NCI-H146 treated with DMSO at 0.1 percent for 48 hours (cell line): Measurements from ENCODE around the gene NOS1.

ENCODE experiments used
- DNase-seq: peaks from one replicate; lab custom pipeline; 2025; ENCODE audit not compliant: unreplicated experiment; lab: John Stamatoyannopoulos, UW

Gene NOS1

DNA sequence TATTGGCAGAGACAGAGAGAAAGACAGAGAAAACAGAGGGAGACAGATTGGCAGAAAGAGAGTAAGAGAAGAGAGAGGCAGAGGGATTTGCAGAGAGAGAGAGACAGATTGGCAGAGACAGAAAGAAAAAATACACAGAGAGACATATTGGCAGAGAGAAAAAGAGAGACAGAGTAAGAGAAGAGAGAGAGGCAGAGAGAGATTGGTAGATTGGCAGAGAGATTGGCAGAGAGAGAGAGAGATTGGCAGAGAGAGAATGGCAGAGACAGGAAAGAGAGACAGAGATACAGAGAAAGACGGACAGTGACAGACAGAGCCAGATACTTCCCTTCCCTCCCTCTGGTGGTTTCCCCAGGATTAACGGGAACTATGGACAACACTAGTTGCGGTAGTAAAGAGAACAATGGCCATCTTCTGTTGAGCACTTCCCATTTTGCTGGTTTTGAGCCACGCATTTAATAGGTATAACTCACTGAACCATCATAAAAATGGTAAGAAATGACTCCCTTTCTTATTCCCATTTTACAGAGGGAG lies 2.6 kb upstream of the NOS1 start:
- DNase-seq: no peak

GRCh38 chr12:117363056-117363662 lies 1.7 kb upstream of the NOS1 start:
- DNase-seq: no peak

- no peak for DNase-seq
Observed at GRCh38 chr12:117362391-117362790, 965 bp upstream of the NOS1 start.

DNA sequence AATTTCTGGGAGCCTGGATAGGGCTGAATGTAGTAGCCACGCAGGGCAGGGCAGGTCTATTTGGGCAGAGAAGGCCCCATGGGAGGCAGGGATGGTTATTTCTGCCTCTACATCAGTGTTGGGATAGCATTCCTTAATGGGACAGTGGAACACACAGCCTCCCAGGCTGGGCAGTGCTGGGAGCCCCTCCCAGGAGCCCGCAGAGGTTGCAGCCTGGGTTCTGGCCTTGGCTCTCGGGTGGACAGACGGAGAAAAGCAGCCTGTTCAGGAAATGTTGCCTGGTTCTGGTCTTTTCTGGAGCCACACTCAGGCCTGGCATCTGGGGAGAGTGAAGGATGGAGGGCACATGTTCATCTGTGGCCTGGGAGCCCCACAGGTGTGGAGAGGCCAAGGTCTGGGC lies 479 bp upstream of the NOS1 start:
- no peak for DNase-seq

DNA sequence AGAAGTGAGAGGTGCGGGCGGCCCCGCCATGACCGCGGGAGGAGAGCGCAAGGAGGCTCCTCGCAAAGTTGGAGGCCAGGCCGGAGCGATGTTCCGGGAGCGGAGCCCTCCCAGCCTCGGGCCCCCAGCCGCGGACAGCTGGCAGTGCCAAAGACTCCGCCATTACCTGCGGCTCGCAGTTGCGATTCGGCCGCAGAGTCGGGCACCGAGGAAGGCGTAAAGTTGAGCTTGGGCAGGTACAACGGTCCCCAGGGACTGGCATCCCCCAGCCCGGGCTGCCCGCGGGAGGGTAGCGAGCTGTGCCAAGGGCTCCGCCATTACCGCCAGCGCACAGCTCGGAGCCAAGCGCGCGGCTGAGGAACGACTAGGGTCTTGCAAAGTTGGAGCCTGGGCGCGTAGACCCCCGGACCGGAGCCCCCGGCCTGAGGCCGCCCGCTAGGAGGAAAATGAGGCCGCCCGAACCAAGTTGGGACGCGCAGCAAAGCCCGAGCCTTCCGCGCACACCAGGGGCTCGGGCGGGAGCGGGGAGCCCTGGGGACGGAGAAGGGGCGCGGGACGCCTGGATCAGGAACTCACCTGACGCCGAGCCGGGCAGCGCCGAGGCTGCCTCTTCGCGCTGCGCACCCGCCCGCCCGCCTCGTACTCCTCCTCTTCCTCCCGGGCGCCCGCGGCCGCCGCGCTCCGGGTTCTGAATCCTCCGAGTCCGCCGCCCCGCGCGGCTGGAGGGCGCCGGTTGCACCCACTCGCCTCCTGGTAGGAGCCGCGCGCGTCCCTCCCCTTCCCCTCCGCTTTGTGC lies 677 bp downstream of the NOS1 start:
- no peak for DNase-seq

DNA sequence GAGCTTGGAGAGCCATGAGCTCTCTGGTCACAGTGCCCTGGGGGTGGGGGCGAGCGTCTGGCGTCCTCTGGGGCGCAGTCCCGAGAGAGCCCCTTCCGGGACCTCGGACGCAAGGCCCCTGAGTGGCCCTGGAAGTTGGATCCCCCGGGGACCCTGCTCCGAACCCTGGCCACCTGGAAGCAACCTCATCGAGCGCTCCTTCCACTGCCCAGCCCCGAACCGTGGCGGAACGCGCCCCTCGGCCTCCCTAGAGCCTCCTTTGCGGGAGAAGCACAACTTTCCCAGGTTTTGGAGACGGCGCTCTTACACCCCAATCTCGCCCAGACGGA lies 1.2 kb downstream of the NOS1 start:
- DNase-seq: no peak

DNA sequence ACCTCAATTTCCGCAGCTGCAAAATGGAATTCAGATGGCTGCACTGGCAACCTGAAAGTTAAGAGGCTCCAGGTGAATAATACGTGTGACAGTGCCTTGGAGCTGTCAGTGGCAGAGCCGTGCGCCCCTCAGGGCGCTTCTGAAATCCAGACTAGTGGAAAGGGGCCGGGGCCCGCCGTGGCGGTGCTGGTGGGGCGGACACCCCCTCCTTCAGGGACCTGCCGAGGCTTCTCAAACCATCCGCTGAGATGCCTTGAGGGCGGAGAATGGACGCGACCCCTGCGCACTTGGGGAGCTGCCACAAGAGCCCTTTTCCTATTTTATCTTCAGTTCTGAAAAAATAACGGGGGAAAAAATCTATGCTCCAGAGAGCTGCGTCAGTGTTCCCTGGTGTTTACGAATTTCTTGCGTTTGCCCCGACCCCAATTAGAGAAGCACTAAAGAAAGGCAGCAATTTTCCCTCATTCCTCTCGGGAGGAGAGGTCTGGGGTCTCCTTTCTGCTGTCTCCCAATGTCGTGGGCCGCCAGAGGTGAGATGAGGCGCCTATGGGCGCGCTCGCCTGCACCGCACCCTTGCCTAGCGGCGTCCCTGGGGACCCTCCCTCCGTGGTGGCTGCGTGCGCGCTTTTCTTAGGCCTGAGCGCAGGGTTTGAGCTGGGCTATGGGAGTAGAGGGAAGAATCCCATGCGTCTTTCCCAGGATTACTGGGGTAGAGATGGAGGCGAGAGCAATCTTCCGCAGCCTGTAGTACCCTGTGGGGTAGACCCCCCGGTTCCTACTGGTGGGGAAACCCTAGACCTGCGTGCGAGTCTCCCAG lies 2.2 kb downstream of the NOS1 start:
- no peak for DNase-seq

DNA sequence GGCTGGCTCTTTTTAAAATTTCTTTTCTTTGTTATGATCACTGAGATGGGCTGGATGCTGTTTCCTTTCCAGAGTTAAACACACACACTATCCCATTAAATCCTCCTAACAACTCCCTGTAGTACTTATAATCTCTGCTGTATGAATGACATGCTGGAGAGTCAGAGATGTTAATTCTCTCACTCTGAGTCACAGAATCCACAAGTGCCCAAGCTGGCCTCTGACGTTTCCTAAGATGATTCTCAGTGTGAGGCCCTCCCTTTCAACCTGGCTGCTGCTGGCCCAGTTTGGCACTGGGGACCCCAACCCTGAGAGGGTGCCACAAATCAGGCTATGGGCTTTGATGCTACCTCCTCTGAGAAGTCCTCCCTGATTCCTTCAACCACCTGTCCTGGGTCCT lies 5.4 kb downstream of the NOS1 start:
- no peak for DNase-seq

- DNase-seq: no peak
Observed at GRCh38 chr12:117352883-117353282, 8.5 kb downstream of the NOS1 start.

GRCh38 chr12:117352206-117352605 lies 9.2 kb downstream of the NOS1 start:
- no peak for DNase-seq

- no peak for DNase-seq
Observed at GRCh38 chr12:117350140-117350539, 11.3 kb downstream of the NOS1 start.

DNA sequence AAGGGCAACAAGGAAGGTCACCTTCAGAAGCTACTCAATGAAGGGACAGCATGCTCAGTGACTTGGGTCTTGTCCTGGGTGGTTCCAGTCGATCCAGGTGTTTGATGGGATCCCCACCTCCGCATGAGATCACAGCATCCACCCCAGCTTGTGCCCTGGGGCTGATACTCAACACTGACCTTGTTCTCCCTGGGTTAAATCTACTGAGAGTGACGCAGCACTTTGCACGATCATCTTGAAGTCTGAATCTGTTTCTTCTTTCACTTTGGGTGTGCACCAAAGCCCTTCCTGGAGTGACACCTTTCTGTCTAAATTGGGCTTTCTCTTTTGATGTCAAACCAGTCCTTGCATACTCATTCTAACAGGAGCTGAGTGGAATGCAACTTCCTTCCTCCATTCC lies 13.8 kb downstream of the NOS1 start:
- no peak for DNase-seq

DNA sequence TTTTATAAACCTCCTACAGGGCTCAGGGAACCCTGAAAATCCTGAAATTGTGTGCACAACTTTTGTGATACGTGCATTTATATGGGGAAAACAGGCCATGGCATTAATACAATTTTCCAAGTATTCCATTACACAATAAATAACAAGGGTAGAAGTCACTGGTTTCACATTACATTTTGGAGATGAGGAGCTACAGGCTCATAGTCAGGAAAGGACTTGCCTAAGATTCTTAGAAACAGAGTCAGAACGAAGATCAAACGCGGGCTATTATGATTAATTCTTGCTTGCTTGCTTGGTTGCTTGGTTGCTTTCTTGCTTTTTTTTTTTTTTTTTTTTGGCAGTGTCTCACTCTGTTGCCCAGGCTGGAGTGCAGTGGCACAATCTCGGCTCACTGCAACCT lies 16.7 kb downstream of the NOS1 start:
- no peak for DNase-seq

GRCh38 chr12:117343849-117344248 lies 17.6 kb downstream of the NOS1 start:
- DNase-seq: no peak

GRCh38 chr12:117343296-117343695 lies 18.1 kb downstream of the NOS1 start:
- no peak for DNase-seq

GRCh38 chr12:117342682-117343081 lies 18.7 kb downstream of the NOS1 start:
- no peak for DNase-seq

DNA sequence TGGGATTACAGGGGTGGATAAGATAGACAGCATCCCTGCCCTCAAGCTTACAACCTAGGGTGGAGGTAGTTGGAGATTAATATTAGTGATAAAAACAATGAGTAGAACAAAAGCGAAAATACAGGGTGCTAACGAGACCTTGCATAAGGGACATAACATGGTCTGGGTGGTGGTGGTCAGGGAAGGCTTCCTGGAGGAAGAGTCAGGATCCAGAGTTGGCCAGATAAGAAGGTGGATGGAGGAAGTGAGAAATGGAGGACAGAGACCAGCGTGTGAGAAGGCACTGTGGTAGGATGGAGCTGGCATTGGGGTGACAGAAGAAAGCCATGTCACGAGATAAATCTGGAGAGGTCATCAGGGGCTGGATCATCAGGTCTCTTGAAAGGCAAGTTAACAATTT lies 19.2 kb downstream of the NOS1 start:
- no peak for DNase-seq

GRCh38 chr12:117339104-117339503 lies 22.3 kb downstream of the NOS1 start:
- DNase-seq: no peak

GRCh38 chr12:117334855-117335587 lies 26.4 kb downstream of the NOS1 start:
- no peak for DNase-seq

GRCh38 chr12:117334051-117334450 lies 27.4 kb downstream of the NOS1 start:
- DNase-seq: no peak

GRCh38 chr12:117333331-117333881 lies 28.0 kb downstream of the NOS1 start:
- no peak for DNase-seq
